Vagina (tissue), 2 donors: ENCODE data around the gene NSMCE3. TPM values are rescaled to one million over a fixed set of nuclear protein-coding genes. Genes with fewer than 3 reads are reported as not detected.

ENCODE experiments used
- DNase-seq, 2 donors: peaks; one replicate each; pipeline ENCODE4 v3.0.0-alpha.2; 2017; ENCODE audit errors: extremely low spot score in 2 of 2
- H3K27ac ChIP-seq: fragments of 200-600 bp; sonication (generic); one replicate; pipeline ENCODE4 v1.5.1; 2019
- H3K27me3 ChIP-seq: fragments of 200-600 bp; sonication (generic); one replicate; pipeline ENCODE4 v1.5.1; 2019
- H3K36me3 ChIP-seq, 2 donors: fragments of 200-600 bp; sonication (generic); one replicate each; pipeline ENCODE4 v1.5.1; 2017 to 2019
- H3K4me1 ChIP-seq: fragments of 200-600 bp; sonication (generic); one replicate; pipeline ENCODE4 v1.5.1; 2019
- H3K4me3 ChIP-seq, 2 donors: fragments of 200-600 bp; sonication (generic); 1 replicate in 1 of 2; 2 replicates in 1 of 2; pipeline ENCODE4 v1.5.1; 2016 to 2019
- H3K9me3 ChIP-seq: fragments of 200-600 bp; sonication (generic); one replicate; pipeline ENCODE4 v1.5.1; 2019
- POLR2A ChIP-seq, 2 donors: fragments of 450-650 bp; IDR thresholded peaks; one replicate each; pipeline ENCODE4 v1.6.1; 2017; ENCODE audit warnings: antibody characterized with exemption in 2 of 2, mild to moderate bottlenecking in 2 of 2, moderate library complexity in 2 of 2
- POLR2AphosphoS5 ChIP-seq, 2 donors: sonication (generic); formaldehyde crosslinking; IDR thresholded peaks; one replicate each; pipeline ENCODE4 v1.9.0; 2017; ENCODE audit warnings: antibody characterized with exemption in 2 of 2, mild to moderate bottlenecking in 2 of 2, low read depth in 1 of 2; ENCODE audit not compliant: insufficient read depth in 1 of 2
- intact Hi-C: fragments of 100-400 bp; cut with DNase I; formaldehyde crosslinking; loops from one replicate; pipeline ENCODE4 v1.15.1; 2023
- total RNA-seq: library from RNA; depleted of rRNA; stranded (reverse); fragments of >200 nt; gene quantifications from one replicate; pipeline ENCODE4 v1.2.3, GENCODE V29; 2016
- TF ChIP-seq, protein P1 (sequence below), 3 experiments: fragments of 450-650 bp in 2 of 3; fragments of 200-600 bp in 1 of 3; sonication (generic) in 1 of 3; IDR thresholded peaks; one replicate each; pipeline ENCODE4 v1.5.1; 2017 to 2019; ENCODE audit warnings: antibody characterized with exemption in 3 of 3, mild to moderate bottlenecking in 2 of 3, moderate library complexity in 2 of 3

Gene NSMCE3
- total RNA-seq, 1 donor from 2014 or later = 8.8 TPM

DNA sequence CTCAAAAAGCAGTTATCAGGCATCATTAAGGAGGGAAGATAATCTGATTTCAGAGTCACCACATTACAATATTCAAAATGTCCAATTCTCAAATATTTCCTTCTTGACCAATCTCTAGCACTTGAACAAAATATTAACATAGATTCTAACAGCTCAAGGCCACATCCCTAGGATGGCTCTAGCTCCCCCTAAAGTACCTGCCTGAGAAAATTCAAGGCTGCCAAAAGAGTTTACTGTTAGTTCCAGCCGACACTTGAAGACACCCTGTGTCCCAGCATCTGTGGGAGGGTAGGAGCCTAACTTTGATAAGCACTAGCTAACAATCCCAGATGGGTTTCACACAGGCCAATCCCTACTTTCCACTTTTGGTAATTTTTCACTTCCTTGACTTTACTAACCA lies 10.4 kb downstream of the NSMCE3 start:
- H3K9me3 ChIP-seq = no peaks in the 10 kb centered on the region
- TF ChIP-seq POLR2A (IDR thresholded peaks at IDR 0.05) = no peak
- TF ChIP-seq, protein P1, sequence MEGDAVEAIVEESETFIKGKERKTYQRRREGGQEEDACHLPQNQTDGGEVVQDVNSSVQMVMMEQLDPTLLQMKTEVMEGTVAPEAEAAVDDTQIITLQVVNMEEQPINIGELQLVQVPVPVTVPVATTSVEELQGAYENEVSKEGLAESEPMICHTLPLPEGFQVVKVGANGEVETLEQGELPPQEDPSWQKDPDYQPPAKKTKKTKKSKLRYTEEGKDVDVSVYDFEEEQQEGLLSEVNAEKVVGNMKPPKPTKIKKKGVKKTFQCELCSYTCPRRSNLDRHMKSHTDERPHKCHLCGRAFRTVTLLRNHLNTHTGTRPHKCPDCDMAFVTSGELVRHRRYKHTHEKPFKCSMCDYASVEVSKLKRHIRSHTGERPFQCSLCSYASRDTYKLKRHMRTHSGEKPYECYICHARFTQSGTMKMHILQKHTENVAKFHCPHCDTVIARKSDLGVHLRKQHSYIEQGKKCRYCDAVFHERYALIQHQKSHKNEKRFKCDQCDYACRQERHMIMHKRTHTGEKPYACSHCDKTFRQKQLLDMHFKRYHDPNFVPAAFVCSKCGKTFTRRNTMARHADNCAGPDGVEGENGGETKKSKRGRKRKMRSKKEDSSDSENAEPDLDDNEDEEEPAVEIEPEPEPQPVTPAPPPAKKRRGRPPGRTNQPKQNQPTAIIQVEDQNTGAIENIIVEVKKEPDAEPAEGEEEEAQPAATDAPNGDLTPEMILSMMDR (IDR thresholded peaks at IDR 0.05) = no peak
- H3K36me3 ChIP-seq = no peaks in the 10 kb centered on the region
- H3K4me3 ChIP-seq = no peak overlapping the region
- no peak for DNase-seq
- H3K27ac ChIP-seq = no peak overlapping the region
- no peaks in the 10 kb centered on the region for H3K27me3 ChIP-seq
- intact Hi-C loops = no loop called here
- no peaks in the 10 kb centered on the region for H3K4me1 ChIP-seq

DNA sequence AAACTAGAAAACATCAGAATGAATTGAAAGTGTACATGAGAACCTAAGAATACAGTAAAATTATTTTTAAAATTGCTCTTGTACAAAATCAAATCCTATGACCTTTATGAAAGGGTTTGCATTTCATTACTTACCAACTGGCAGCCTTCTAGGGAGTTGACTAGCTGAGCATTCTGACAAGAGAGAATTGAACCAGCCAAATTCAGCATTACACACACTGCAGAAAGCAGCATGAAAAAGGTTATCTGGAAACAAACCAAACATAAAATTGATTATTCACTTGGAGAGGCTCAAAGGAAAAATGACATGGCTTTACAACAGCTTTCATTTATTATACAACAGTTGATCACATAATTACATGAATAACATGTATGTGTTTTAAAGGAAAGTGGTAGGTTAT lies 17.4 kb downstream of the NSMCE3 start:
- H3K4me1 ChIP-seq = no peaks in the 10 kb centered on the region
- no peak overlapping the region for H3K4me3 ChIP-seq
- H3K9me3 ChIP-seq = no peaks in the 10 kb centered on the region
- intact Hi-C loops = no loop called here
- H3K27me3 ChIP-seq = no peaks in the 10 kb centered on the region
- TF ChIP-seq, protein P1 (IDR thresholded peaks at IDR 0.05) = no peak
- TF ChIP-seq POLR2A (IDR thresholded peaks at IDR 0.05) = no peak
- no peak for TF ChIP-seq POLR2AphosphoS5 (IDR thresholded peaks at IDR 0.05; ENCODE audit: insufficient read depth in 1 of 2, low read depth in 1 of 2)
- H3K27ac ChIP-seq = no peak overlapping the region
- no peak for DNase-seq
- H3K36me3 ChIP-seq = no peaks in the 10 kb centered on the region

GRCh38 chr15:29244544-29244943 lies 25.1 kb downstream of the NSMCE3 start:
- Histone ChIP-seq H3K27me3 (no peaks in the 10 kb centered on the region), H3K36me3 (no peaks in the 10 kb centered on the region), H3K4me1 (no peaks in the 10 kb centered on the region), H3K4me3 (no peak overlapping the region), H3K9me3 (no peaks in the 10 kb centered on the region), H3K27ac (no peak overlapping the region)
- intact Hi-C loops = no loop called here
- TF ChIP-seq POLR2A (IDR thresholded peaks at IDR 0.05) (no peak), POLR2AphosphoS5 (IDR thresholded peaks at IDR 0.05; ENCODE audit: insufficient read depth in 1 of 2, low read depth in 1 of 2) (no peak)
- TF ChIP-seq, protein P1 (IDR thresholded peaks at IDR 0.05) = no peak
- no peak for DNase-seq

GRCh38 chr15:29244123-29244522 lies 25.5 kb downstream of the NSMCE3 start:
- TF ChIP-seq, protein P1 (IDR thresholded peaks at IDR 0.05) = no peak
- no peak for TF ChIP-seq POLR2AphosphoS5 (IDR thresholded peaks at IDR 0.05; ENCODE audit: insufficient read depth in 1 of 2, low read depth in 1 of 2)
- no peaks in the 10 kb centered on the region for H3K4me1 ChIP-seq
- intact Hi-C loops = no loop called here
- H3K27ac ChIP-seq = no peak overlapping the region
- no peaks in the 10 kb centered on the region for H3K36me3 ChIP-seq
- H3K9me3 ChIP-seq = no peaks in the 10 kb centered on the region
- H3K4me3 ChIP-seq = no peak overlapping the region
- no peak for DNase-seq
- H3K27me3 ChIP-seq = no peaks in the 10 kb centered on the region

DNA sequence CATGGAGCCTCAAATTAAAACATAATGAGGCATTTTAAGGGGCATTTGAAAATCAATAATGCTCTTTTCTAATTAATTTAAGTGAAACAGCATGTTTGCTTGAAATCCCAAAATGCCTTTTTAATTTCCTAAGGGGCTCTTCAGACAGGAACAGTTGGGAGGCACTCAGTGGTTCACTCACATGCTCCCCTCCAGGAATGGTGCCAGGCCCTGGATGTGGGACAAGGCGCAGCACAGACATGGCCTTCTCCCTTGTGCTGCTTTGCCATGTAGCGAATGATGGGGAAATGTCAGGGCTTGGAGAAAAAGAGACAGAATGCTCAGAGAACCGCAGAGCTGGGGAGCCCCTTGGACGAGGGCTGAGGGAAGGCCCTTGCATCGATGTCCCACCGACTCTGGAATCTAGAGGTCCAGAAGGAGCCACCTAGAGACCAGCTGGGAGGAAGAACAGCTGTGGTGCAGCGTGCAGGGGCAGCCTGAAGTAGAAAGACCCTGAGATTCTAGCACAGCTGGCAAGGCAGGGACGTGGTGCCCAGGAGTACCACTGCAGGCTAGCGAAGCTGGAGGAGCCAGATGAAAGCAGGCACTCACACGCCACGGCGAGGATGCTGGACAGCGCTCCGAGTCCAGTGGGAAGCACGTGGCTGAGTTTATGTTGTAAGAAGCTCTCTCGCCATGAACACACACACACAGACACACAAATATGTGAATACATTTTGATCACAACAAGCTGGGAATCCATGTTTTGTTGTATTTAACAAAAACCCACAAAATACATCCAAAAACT lies 27.0 kb downstream of the NSMCE3 start:
- intact Hi-C loops = no loop called here
- TF ChIP-seq, protein P1 (IDR thresholded peaks at IDR 0.05) = no peak
- no peak for TF ChIP-seq POLR2A (IDR thresholded peaks at IDR 0.05)
- no peak for TF ChIP-seq POLR2AphosphoS5 (IDR thresholded peaks at IDR 0.05; ENCODE audit: insufficient read depth in 1 of 2, low read depth in 1 of 2)
- Histone ChIP-seq H3K4me1 (no peaks in the 10 kb centered on the region), H3K36me3 (no peaks in the 10 kb centered on the region), H3K9me3 (no peaks in the 10 kb centered on the region), H3K4me3 (no peak overlapping the region), H3K27ac (no peak overlapping the region), H3K27me3 (no peaks in the 10 kb centered on the region)
- DNase-seq = no peak
